LNCAP (cell line): ENCODE data around the gene CDRT4.

Source experiments
- TF ChIP-seq, protein P1 (sequence below): fragments of 450-650 bp; IDR thresholded peaks from 2 replicates; pipeline ENCODE4 v1.5.1; 2017; ENCODE audit warnings: mild to moderate bottlenecking

Gene CDRT4

GRCh38 chr17:15478845-15479244 is 11.4 kb upstream of the CDRT4 start:
- TF ChIP-seq, protein P1, sequence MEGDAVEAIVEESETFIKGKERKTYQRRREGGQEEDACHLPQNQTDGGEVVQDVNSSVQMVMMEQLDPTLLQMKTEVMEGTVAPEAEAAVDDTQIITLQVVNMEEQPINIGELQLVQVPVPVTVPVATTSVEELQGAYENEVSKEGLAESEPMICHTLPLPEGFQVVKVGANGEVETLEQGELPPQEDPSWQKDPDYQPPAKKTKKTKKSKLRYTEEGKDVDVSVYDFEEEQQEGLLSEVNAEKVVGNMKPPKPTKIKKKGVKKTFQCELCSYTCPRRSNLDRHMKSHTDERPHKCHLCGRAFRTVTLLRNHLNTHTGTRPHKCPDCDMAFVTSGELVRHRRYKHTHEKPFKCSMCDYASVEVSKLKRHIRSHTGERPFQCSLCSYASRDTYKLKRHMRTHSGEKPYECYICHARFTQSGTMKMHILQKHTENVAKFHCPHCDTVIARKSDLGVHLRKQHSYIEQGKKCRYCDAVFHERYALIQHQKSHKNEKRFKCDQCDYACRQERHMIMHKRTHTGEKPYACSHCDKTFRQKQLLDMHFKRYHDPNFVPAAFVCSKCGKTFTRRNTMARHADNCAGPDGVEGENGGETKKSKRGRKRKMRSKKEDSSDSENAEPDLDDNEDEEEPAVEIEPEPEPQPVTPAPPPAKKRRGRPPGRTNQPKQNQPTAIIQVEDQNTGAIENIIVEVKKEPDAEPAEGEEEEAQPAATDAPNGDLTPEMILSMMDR, result no peak

GRCh38 chr17:15475631-15476354 is 8.4 kb upstream of the CDRT4 start:
- TF ChIP-seq, protein P1, result no peak

- TF ChIP-seq, protein P1, result no peak
These were observed 5.5 kb upstream of the CDRT4 start for GRCh38 chr17:15472891-15473290.

DNA sequence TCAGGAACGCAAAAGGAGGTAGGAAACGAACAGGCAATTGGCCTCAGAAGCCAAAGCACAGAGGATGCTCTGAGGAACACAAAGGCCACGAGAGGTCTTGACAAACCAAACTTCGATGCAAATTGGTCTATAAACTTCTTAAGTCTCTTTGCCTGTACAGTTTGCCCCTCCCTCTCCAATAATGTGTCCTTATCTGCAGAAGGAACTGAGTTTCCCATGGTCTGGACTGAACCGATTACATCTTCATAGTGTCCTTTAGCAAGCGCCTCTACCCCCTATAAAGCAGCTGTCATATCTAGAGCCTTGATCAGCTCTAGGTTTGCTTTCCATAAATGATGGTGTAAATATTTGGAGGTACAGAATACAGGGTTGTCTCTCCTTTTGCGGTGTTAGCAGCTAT is 3.1 kb upstream of the CDRT4 start:
- TF ChIP-seq, protein P1, result no peak

DNA sequence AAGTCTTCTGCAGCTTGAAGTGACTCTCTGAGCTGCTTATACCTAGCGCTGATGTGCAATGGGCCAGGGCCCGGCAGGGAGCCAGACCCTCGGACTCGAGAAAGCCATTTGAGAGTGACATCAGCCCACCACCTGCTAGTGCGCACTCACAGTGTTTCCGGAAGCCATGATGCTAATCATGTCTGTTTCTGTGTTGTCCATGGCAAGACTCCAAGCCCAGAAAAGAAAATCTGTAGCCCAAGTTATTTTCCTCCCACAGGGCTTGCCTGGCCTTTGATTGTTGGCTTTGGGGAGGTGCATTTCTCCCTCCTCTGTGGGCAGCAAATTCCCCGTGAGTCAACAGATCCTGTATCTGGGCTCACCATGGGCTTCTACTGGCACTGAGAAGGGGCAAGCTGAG is 1.8 kb upstream of the CDRT4 start:
- TF ChIP-seq, protein P1, result no peak

GRCh38 chr17:15468126-15468525 is 705 bp upstream of the CDRT4 start:
- TF ChIP-seq, protein P1, result no peak

- TF ChIP-seq, protein P1, result no peak
These were observed 1.3 kb downstream of the CDRT4 start for GRCh38 chr17:15466131-15466530.
